ENCODE results near the gene ABHD16A. TPM values are rescaled to one million over a fixed set of nuclear protein-coding genes. Genes with fewer than 3 reads are reported as not detected.

ABHD16A gene
- 13.2 to 16.4 TPM (median 15.7 TPM) in 5 replicates for total RNA-seq (2022; extraction: Qiagen RNA extraction)

DNA sequence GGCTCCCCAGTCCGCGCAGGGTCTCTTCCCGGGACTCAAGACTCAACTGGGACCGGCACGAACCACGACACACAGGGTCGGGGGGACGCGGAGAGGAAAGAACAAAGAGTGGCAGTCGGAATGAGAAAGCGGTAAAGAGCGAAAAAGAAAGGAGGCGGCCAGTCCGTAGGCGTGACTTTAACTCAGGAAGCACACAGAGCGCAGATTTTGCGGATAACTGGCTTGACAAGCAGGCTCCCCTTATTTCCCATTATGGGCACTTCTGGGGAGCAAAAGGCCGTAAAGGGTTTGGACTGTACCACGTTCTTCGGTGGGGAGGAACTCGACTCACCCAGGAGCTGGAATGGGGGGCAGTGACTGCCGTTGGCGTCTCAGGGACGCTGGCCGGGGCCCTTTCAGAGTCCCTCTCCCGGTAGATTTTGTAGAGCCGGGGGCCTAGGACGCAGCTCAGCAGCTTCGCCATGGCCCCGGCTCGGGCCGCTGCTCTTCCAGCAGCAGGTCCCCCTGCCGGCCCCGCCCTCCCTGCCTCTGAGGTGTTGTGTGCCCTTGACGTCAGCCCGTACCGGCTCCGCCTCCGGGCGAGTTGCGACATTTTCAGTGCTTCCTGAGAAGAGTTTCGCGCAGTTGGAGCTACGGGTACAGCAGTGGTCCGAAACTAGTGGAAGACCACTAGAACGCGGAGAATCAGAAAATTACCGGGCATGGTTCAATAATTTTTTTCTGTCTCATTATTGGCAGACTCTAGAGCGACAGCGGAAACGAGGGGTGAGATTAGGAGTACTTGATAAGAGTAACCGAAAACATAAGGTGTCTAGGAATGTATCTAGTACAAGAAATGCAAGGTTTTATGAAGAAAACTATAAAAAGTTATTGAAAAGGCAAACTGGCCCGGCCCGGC, at the start of gene ABHD16A:
Gene ABHD16A (minus strand): TSS at position 506 of the 898 bp plus-strand sequence. CDS start 43 bp downstream, at position 463.

DNA sequence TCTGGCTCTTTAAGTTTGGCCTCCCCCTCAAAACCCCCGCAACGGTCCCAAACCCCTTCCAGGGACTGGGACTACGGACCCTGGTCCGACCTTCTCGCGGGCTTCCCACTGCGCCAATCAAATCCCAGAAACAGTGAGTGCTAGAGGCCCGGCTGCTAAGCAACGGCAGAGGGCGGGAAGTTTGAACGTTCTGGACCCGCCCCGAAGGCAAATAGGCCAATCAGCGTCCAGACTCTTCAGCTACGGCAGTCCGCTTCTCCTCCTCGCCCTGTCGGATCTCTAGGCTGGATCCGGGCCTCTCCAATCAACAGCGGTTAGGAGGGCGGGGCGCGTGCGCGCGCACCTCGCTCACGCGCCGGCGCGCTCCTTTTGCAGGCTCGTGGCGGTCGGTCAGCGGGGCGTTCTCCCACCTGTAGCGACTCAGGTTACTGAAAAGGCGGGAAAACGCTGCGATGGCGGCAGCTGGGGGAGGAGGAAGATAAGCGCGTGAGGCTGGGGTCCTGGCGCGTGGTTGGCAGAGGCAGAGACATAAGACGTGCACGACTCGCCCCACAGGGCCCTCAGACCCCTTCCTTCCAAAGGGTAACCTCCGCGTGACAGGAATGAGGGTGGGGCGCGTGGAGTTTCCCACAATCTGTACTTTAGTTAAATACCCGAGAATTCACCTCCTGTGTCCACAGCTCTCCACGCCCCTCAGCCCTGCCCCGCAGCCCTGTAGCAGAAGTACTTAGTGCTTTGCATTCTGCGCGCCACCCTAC, 36.7 kb upstream of the ABHD16A start, which contains the start of gene MSH5:
Gene MSH5 (plus strand): TSS at position 367 of the 758 bp plus-strand sequence. CDS start 462 bp downstream, outside the sequence.

DNA sequence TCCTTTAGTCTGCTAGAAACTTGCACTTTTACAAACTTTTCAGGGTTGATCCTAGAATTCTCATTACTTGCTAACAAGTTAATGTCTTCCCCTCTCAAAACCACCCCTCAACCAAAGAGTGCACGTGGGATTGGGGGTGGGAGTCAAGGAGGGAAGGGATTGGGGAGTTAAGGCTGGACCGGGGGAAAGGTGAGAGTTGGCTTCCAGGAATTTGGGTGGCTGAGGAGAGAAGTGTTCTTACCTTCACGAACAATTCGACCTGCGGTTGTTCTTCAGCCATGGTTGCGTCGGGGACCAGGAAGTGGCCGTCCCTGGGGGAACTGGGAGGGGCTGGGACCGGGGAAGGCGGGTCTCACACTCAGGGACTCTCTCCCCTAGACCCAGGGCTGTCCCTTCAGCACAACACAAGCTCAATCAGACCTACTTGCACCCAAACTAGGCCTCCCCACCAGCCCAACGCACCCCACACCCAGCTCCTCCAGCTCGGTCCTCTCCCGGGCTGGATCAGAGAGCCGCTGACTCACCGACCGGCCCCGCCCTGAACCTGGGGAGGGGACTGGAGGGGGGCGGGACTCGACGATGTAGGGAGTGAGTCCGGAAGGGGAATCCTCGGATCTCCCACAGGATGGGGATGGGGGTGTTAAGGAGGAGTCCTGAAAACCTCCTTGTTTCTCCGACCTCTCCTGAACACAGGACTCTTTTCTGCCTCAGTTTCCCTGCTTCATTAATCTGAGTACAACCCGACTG, 33.1 kb upstream of the ABHD16A start, which contains the start of gene CLIC1:
Gene CLIC1 (minus strand): TSS at position 510 of the 747 bp plus-strand sequence. CDS start 230 bp downstream, at position 280.

DNA sequence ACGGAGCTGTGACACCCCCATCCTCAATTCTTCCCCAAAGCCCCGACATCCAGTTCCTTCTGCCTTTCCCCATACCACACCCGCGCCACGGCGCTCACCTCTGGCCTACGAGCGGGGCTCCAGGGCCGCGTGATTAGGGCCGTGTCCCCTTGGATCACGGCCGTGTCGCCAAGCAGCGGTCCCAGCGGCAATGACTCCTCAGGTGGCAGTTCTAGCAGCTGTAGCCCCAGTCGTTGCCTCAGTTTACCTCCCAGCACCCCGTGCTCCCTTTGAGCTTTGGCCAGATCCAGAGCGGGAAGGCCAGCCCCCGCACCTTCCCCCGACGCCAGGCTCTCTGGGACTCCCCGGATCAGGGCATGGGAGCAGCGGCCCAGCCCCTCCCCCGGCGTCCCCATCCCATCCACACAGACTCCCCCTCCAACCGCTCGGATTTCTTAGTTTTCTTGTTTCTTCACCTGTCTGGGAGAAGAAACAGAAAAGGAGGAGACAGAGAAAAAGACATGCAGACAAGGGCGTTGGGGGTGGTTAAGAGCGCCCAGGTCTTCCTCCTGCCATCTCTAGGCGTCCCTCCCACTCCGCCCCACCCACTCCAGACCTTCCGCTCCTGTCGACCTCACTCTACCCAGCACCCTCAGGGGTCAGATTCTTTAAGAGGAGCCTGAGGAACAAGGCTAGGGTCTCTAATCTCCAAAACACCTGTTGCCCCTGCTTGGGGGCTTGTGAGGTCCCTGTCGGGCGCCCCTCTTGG, 25.8 kb upstream of the ABHD16A start, which contains the start of gene DDAH2:
Gene DDAH2 (minus strand): TSS at position 533 of the 748 bp plus-strand sequence. CDS start 138 bp downstream, at position 395.

DNA sequence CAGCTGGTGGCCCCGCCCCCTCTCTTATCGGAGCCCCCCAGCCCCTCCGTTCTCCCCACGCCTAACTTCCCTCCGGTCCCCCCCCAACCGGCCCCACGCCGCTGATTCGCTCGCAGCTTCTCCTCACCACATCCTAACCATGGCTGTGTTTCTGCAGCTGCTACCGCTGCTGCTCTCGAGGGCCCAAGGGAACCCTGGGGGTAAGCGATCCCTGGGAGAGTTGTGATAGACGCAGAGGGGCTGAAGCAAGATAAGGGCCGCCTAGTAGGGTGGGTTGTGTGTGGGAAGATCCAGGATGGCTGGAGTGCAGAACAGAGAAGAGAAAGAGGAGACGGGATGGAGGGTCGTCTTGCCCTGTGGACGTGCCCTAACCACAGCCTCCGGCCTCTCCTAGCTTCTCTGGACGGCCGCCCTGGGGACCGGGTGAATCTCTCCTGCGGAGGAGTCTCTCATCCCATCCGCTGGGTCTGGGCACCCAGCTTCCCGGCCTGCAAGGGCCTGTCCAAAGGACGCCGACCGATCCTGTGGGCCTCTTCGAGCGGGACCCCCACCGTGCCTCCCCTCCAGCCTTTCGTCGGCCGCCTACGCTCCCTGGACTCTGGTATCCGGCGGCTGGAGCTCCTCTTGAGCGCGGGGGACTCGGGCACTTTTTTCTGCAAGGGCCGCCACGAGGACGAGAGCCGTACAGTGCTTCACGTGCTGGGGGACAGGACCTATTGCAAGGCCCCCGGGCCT, 20.3 kb upstream of the ABHD16A start, which contains the start of gene MPIG6B:
Gene MPIG6B (plus strand): TSS at position 129 of the 735 bp plus-strand sequence. CDS start 11 bp downstream, at position 140.

DNA sequence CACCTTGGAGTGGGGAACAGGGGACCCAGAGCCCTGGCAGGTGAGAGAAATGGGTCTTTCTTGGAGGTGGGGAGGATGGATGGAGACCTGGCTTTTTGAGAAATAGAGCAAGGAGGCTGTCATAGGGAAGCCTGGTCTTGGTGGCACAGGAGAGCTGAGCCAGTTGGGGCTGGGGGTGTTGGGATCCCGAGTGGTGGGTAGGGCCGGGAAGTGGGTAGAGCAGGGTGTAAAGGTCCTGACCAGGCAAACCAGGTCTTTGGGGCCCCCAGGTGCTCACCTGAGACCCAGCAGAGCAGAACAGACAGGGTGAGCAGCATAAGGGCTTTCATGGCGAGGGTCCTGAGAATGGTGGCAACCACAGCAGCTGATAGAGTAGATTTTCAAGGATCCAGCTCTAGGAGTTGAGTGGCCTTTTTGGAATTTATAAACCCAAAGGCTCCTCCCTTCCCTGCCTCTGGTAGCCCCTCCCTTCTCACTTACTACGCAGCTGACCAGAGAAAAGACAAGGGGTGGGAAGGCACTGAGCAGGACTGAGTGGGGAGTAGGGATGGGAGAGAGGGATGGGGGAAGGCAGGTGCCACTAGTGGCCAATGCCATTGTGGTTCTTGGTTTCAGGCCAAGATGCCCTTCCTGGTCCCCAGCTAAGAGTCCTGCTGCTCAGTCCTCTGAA, 18.4 kb upstream of the ABHD16A start, which contains the start of gene LY6G6C:
Gene LY6G6C (minus strand): TSS at position 396 of the 670 bp plus-strand sequence. CDS start 67 bp downstream, at position 329.

DNA sequence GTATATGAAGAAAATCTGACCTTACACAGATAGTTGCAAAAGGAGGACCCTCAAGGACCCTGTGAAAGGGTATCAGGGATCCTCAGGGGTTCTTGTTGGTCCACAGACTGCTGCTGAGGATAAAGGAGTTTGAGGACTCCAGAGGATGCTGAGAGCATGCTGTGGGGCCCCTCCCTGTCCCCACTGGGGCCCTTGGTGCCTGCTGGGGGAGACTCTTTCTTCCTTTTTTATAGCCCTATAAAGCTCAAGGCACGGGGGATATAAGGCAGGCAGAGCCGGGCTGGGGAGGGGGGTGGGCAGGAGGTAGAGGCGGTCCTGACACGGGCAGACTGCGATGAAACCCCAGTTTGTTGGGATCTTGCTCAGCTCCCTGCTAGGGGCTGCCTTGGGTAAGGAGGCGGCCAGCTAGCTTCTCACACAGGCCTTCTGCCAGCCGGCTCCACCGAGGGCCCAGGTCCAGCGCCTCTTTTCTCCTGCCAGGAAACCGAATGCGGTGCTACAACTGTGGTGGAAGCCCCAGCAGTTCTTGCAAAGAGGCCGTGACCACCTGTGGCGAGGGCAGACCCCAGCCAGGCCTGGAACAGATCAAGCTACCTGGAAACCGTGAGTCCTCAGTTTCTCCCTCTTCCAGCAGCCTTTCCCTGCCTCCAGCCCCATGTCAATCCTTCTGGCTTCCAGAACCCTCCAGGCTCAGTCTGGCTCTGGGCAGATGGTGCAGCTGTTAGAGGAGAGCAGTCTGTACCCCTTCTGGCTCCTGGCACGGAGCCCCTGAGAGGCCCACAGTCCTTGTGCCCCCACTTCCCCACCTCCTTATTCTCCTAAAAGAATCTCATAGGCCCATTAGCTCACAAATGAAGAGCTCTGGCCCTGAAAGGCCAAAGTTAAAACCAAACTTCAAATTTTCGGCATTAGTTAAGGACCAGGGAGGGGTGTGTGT, 12.2 kb upstream of the ABHD16A start, which contains the start of gene LY6G6D:
Gene LY6G6D (plus strand): TSS at position 327 of the 937 bp plus-strand sequence. CDS start 8 bp downstream, at position 335.

DNA sequence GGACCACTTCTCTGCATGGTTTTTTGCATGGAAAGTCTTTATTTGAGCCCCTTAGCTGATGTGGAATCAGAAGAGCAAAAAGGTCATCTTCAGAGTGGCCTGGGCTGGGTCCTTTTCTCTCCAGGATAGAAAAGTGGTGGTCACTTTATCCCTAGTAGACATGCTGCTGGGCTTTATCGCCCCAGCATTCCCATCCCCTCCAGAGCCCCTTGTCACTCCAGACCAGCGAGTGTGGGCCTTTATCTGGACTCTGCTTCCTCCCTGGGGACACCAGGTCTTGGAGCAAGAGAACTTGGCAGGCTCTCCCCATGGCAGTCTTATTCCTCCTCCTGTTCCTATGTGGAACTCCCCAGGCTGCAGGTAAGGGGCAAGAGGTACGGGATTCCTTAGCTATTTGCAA, 3.5 kb upstream of the ABHD16A start, which contains the start of gene LY6G6F:
Gene LY6G6F (plus strand): TSS at position 268 of the 400 bp plus-strand sequence. CDS start 41 bp downstream, at position 309.

DNA sequence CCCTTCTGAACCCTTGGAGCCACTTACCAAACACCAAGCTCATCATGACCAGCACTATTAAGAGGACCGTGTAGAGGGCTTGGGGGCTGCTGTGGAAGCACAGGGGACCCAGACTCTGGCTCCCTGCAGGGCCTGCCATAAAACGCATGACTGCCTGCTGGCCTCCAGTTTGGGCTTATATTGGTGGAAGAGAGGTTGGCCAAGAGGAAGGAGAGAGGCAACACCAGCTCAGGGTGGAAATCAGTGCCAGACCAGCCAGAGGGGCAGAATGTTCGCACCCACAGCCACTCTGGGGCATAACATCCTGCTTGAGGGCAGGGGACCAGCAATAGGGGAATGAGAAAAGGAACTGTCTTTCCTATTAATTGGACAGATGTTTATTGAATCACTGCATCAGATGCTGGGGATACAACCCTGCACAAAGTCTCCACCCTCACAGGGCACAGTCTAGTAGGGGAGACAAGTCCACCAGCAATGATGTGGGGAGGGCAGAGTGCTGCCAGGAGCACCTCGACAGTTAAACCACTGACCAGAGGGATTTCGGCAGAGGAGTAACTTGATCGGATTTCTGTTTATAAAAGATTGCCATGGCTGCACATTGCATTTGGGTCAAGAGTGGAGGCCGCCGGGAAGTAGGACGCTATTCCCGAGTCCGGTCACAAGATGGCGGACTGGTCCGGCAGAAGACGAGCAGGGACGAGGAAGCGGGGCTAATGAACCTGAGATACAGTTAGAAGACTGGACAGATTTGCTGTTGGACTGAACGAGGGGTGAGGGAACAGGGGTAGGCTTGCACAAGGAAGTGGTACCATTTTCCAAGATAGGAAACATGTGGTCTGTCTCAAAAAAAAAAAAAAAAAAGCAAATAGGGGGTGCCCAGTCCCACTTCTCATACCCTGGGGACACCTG, 22.6 kb downstream of the ABHD16A start, which contains the start of gene LY6G5C:
Gene LY6G5C (minus strand): TSS at position 842 of the 909 bp plus-strand sequence. CDS start 694 bp downstream, at position 148.

DNA sequence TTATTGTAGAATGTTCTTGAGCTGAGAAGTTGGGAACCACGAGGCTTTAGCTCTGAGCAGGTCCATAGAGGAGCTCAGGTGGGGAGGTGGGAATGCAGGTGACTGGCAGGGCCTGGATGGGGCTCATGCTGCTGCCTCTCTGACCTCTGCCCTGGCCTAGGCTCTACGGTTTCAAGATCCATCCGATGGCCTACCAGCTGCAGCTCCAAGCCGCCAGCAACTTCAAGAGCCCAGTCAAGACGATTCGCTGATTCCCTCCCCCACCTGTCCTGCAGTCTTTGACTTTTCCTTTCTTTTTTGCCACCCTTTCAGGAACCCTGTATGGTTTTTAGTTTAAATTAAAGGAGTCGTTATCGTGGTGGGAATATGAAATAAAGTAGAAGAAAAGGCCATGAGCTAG, 33.4 kb downstream of the ABHD16A start, which contains the start of gene LY6G5B:
Gene LY6G5B (plus strand): TSS at position 301 of the 400 bp plus-strand sequence. CDS start 975 bp downstream, outside the sequence.

DNA sequence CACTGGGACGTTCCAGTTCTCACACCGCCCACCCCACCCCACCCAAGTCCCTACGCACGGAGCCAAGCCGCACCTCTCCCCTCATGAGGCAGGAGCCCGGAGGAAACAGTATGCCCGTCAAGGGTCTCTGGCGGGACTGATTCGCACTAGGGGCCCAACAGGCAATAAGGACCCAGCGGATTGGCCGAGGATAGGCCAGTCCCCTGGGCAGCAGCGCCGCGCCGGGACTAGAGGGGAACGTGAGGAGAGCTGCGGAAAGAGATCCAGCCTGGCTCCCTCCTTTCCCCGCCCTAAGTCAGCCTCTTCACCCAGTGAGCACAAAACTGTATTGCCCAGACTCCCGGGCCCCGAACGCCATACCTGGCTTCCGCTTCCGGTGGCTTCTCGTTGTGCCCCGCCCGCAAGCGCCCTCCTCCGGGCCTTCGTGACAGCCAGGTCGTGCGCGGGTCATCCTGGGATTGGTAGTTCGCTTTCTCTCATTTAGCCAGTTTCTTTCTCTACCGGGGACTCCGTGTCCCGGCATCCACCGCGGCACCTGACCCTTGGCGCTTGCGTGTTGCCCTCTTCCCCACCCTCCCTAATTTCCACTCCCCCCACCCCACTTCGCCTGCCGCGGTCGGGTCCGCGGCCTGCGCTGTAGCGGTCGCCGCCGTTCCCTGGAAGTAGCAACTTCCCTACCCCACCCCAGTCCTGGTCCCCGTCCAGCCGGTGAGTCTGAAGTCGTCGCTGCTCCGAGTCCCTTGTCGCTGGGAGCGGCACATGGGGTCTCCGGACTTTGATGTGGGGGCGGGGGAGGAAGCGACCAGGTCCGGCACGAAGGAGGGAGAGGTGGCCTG, 37.4 kb downstream of the ABHD16A start, which contains the start of gene CSNK2B:
Gene CSNK2B (plus strand): TSS at position 580 of the 836 bp plus-strand sequence. CDS start 752 bp downstream, outside the sequence.

DNA sequence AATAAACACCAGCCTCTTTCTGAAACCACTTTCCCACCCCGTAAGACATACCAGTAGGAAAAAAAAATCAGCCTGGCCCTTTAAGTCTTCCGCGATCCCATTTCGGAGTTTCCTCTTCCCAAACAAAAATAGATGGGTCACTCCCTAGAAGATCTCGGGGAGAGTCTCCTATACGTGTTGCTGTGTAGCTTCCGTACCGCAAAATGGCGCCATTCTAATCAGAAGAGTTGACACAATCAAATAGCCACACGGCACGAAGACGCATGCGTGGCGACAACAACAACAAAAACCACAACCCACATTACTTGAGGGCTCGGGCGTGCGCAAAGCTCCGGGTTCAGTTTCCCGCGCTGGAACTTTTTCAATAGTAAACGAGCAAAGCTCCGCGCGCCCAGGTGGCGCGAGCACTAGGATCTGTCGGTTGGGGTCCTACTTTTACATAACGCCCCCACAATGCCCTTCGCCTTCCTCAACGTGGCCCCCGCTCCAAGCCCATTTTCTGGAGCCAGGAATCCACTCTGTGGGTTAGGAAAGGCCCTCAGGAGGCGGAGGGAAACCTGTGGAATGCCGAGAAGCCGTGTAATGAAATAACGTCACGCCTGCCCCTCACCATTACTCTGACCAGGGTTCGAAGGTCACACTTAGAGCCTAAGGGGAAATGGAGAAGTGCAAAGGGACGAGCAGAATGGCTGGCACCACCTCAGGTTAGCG, 38.2 kb downstream of the ABHD16A start, which contains the start of gene GPANK1:
Gene GPANK1 (minus strand): TSS at position 208 of the 711 bp plus-strand sequence. CDS start 519 bp downstream, outside the sequence.

DNA sequence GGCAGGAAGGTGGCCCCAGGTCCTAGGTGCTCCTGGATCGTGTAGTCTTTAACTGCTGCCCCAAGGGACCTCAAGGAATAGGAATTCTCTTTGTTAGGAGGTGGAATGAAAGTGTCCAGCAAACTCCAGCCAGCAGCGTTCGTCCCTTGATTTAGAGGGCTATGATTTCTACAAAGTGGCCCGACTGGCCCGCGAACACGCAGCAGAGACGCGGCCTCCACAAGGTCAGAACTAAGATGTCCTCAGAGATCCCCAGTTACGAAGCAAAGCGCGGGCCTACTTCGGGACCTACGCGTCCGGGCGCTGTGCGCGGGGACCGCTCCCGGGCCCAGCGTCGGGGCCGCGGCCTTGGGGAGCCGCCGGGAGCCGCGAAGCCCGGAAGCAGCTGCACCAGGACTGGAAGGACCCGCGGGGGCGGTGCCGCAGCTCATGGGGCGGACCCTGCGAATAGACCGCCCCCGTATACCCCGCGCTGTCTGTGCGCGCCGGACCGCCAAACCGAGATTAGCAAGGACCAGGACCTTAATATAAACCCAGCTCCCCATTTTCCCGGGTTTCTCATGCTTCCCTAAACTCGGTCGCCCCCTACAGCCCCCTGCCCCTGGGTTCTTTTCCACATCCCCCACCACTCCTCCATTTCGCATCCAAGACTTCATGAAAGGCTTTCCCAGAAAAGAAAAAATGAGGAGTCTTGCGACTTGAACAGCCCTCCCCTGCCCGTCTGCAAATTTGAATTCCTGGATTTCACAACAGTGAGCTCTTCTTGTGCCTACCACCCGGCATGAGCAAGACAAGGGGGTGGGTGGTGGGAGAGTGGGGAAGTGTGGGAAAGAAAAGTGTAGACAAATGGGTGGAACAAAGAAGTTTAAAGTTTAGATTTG, 42.5 kb downstream of the ABHD16A start, which contains the start of gene C6orf47:
Gene C6orf47 (minus strand): TSS at position 398 of the 881 bp plus-strand sequence. CDS start 831 bp downstream, outside the sequence.

All from A549 treated with dexamethasone at 1 μM for 4 hours (cell line).